ENCODE results near the gene TP53. TPM values are rescaled to one million over a fixed set of nuclear protein-coding genes. Genes with fewer than 3 reads are reported as not detected.

The TP53 gene
- total RNA-seq, 1 donor from 2014 or later = 217 TPM

GRCh38 chr17:7706631-7707354 is 19.5 kb upstream of the TP53 start:
- CTCF ChIA-PET = no interaction called here
- no peak for TF ChIP-seq CTCF (IDR thresholded peaks at IDR 0.05)
- Mint-ChIP-seq H3K4me1 (peaks cover 27% of the 10 kb centered on the region), H3K9me3 (no peaks in the 10 kb centered on the region), H3K36me3 (ENCODE audit: low read depth) (peaks cover 16% of the 10 kb centered on the region), H3K27ac (no peak overlapping the region), H3K4me3 (no peak overlapping the region), H3K27me3 (peaks cover 52% of the 10 kb centered on the region)
- ATAC-seq (ENCODE audit: low read depth) = no peak
- intact Hi-C loops (cut with micrococcal nuclease) = no loop called here
- no peak for DNase-seq
- POLR2A ChIA-PET = interaction anchor here (0.5 to 0.8 kb wide), 3 partner anchors 15 to 654 kb away, joined by 3 to 4 read pairs (median 3); no protein-coding TSS in a partner anchor

GRCh38 chr17:7705269-7706255 is 18.3 kb upstream of the TP53 start:
- intact Hi-C loops (cut with micrococcal nuclease) = no loop called here
- no peak for DNase-seq
- POLR2A ChIA-PET = no interaction called here
- Mint-ChIP-seq H3K27ac (no peak overlapping the region), H3K36me3 (ENCODE audit: low read depth) (peaks cover 27% of the 10 kb centered on the region), H3K4me1 (peaks cover 25% of the 10 kb centered on the region), H3K9me3 (no peaks in the 10 kb centered on the region), H3K27me3 (peaks cover 43% of the 10 kb centered on the region), H3K4me3 (no peak overlapping the region)
- ATAC-seq (ENCODE audit: low read depth) = no peak
- TF ChIP-seq CTCF (IDR thresholded peaks at IDR 0.05) = no peak
- CTCF ChIA-PET = no interaction called here

- CTCF ChIA-PET = no interaction called here
Observed at GRCh38 chr17:7704601-7705268, 17.4 kb upstream of the TP53 start, which contains the start of gene EFNB3. Gene EFNB3, plus strand, starts transcription at chr17:7705202. Its CDS starts 397 bp downstream, at chr17:7705599.

GRCh38 chr17:7703584-7704479 is 16.5 kb upstream of the TP53 start:
- Mint-ChIP-seq H3K9me3 (no peaks in the 10 kb centered on the region), H3K4me3 (peak overlapping the region; percentile 64), H3K36me3 (ENCODE audit: low read depth) (peaks cover 29% of the 10 kb centered on the region), H3K27me3 (peaks cover 36% of the 10 kb centered on the region), H3K27ac (no peak overlapping the region), H3K4me1 (peaks cover 20% of the 10 kb centered on the region)
- TF ChIP-seq CTCF (IDR thresholded peaks at IDR 0.05) = no peak
- ATAC-seq (ENCODE audit: low read depth) (peak; percentile 50), DNase-seq (no peak)
- ChIA-PET CTCF (no interaction called here), POLR2A (interaction anchor here (0.6 to 1.0 kb wide), 3 partner anchors 15 to 18 kb away, joined by 3 to 6 read pairs (median 3); partner anchors contain the start of genes TP53 and WRAP53)
- intact Hi-C loops (cut with micrococcal nuclease) = no loop called here

More at GRCh38 chr17:7704601-7705268, 17.4 kb upstream of the TP53 start, which contains the start of gene EFNB3:
- Mint-ChIP-seq H3K36me3 (ENCODE audit: low read depth) (peaks cover 29% of the 10 kb centered on the region), H3K27me3 (peaks cover 40% of the 10 kb centered on the region), H3K27ac (no peak within 1 kb of the TSS), H3K4me1 (peaks cover 20% of the 10 kb centered on the region), H3K9me3 (no peaks in the 10 kb centered on the region), H3K4me3 (peak within 1 kb of the TSS; percentile 64)
- no peak for DNase-seq
- no peak for TF ChIP-seq CTCF (IDR thresholded peaks at IDR 0.05)
- intact Hi-C loops (cut with micrococcal nuclease) = no loop called here
- peak; percentile 12 for ATAC-seq (ENCODE audit: low read depth)
- POLR2A ChIA-PET = interaction anchor here (0.6 to 1.0 kb wide), 2 partner anchors 17 to 19 kb away, joined by 3 to 6 read pairs; partner anchors contain the start of genes TP53 and WRAP53

All from activated B cell treated with CpG ODN at 0.5 μM for 24 hours (primary cell).